Cardiac muscle cell (in vitro differentiated cells and primary cell): ENCODE data around the gene UGT3A1. TPM values are rescaled to one million over a fixed set of nuclear protein-coding genes. Genes with fewer than 3 reads are reported as not detected.
"Not testable (repeated sequence)": the region's sequence is repeated elsewhere in the genome, so short reads cannot be mapped to it uniquely, and the experiment has no call there.

Experiments
- DNase-seq, 2 donors: peaks; one replicate each; pipeline versions ENCODE4 v3.0.0 to v3.0.0-alpha.2; 2010 to 2017; ENCODE audit warnings: low read depth in 1 of 2, low spot score in 1 of 2
- H3K27ac ChIP-seq: fragments of 200-600 bp; sonication (generic); 2 replicates; pipeline ENCODE4 v1.5.1; 2016
- H3K27me3 ChIP-seq: fragments of 200-600 bp; sonication (generic); 2 replicates; pipeline ENCODE4 v1.6.0; 2016; ENCODE audit warnings: control low read depth
- H3K36me3 ChIP-seq: fragments of 200-600 bp; sonication (generic); 2 replicates; pipeline ENCODE4 v1.5.1; 2016; ENCODE audit warnings: control low read depth
- H3K4me1 ChIP-seq: fragments of 200-600 bp; sonication (generic); 2 replicates; pipeline ENCODE4 v1.8.1; 2017; ENCODE audit warnings: low read depth, mild to moderate bottlenecking, mixed run types
- H3K4me3 ChIP-seq: fragments of 200-600 bp; sonication (generic); 2 replicates; pipeline ENCODE4 v1.5.1; 2016; ENCODE audit warnings: mild to moderate bottlenecking
- H3K9me3 ChIP-seq: fragments of 200-600 bp; sonication (generic); 2 replicates; pipeline ENCODE4 v1.5.1; 2017; ENCODE audit warnings: low read depth, mild to moderate bottlenecking, control low read depth
- CTCF ChIP-seq: IDR thresholded peaks from 2 replicates; pipeline ENCODE4 v1.5.1; 2012; ENCODE audit warnings: low read depth, mild to moderate bottlenecking, low read length
- polyA plus RNA-seq: library from polyadenylated mRNA; unstranded; fragments of >200 nt; fragmentation: Nextera tagmentation; extraction: Ambion mirVana; gene quantifications from 2 replicates; pipeline ENCODE4 v1.2.1, GENCODE V29; 2016
- total RNA-seq: library from RNA; depleted of rRNA; stranded (reverse); fragments of >200 nt; gene quantifications from 2 replicates; pipeline ENCODE4 v1.2.3, GENCODE V29; 2016

UGT3A1 gene
- total and polyA plus RNA-seq, 2 experiments from 2014 or later, result 0.48 TPM; not detected in 1

- no peak for TF ChIP-seq CTCF
- Histone ChIP-seq H3K9me3 (no peaks in the 10 kb centered on the region), H3K4me3 (no peak overlapping the region), H3K27ac (no peak overlapping the region), H3K36me3 (no peaks in the 10 kb centered on the region), H3K27me3 (no peaks in the 10 kb centered on the region), H3K4me1 (no peaks in the 10 kb centered on the region)
- no peak for DNase-seq
Observed at GRCh38 chr5:36031223-36031622, 40.0 kb upstream of the UGT3A1 start.

GRCh38 chr5:36029914-36030313 is 38.7 kb upstream of the UGT3A1 start:
- no peaks in the 10 kb centered on the region for H3K27me3 ChIP-seq
- no peak overlapping the region for H3K27ac ChIP-seq
- TF ChIP-seq CTCF, result no peak
- no peaks in the 10 kb centered on the region for H3K4me1 ChIP-seq
- H3K36me3 ChIP-seq, result no peaks in the 10 kb centered on the region
- no peaks in the 10 kb centered on the region for H3K9me3 ChIP-seq
- no peak overlapping the region for H3K4me3 ChIP-seq
- no peak for DNase-seq

GRCh38 chr5:36028816-36029465 is 37.8 kb upstream of the UGT3A1 start:
- no peaks in the 10 kb centered on the region for H3K9me3 ChIP-seq
- H3K36me3 ChIP-seq, result no peaks in the 10 kb centered on the region
- H3K27me3 ChIP-seq, result no peaks in the 10 kb centered on the region

GRCh38 chr5:36027711-36028110 is 36.5 kb upstream of the UGT3A1 start:
- no peak for DNase-seq
- Histone ChIP-seq H3K27me3 (no peaks in the 10 kb centered on the region), H3K27ac (no peak overlapping the region), H3K4me3 (no peak overlapping the region), H3K36me3 (no peaks in the 10 kb centered on the region), H3K9me3 (no peaks in the 10 kb centered on the region), H3K4me1 (no peaks in the 10 kb centered on the region)
- TF ChIP-seq CTCF, result no peak

More at GRCh38 chr5:36028816-36029465, 37.8 kb upstream of the UGT3A1 start:
- H3K4me1 ChIP-seq, result no peaks in the 10 kb centered on the region
- no peak for DNase-seq
- H3K27ac ChIP-seq, result no peak overlapping the region
- no peak overlapping the region for H3K4me3 ChIP-seq
- no peak for TF ChIP-seq CTCF

GRCh38 chr5:36026706-36027465 is 35.7 kb upstream of the UGT3A1 start:
- DNase-seq, result no peak
- no peaks in the 10 kb centered on the region for H3K36me3 ChIP-seq
- H3K27ac ChIP-seq, result no peak overlapping the region
- H3K4me1 ChIP-seq, result no peaks in the 10 kb centered on the region
- no peaks in the 10 kb centered on the region for H3K9me3 ChIP-seq
- no peaks in the 10 kb centered on the region for H3K27me3 ChIP-seq
- no peak overlapping the region for H3K4me3 ChIP-seq
- TF ChIP-seq CTCF, result no peak

- H3K36me3 ChIP-seq, DNase-seq, H3K27me3 ChIP-seq, H3K27ac ChIP-seq, H3K9me3 ChIP-seq, H3K4me1 ChIP-seq, H3K4me3 ChIP-seq: not testable (repeated sequence)
Observed at GRCh38 chr5:36022246-36022645, 31.1 kb upstream of the UGT3A1 start.

- H3K4me3 ChIP-seq, DNase-seq, H3K36me3 ChIP-seq, H3K27me3 ChIP-seq, H3K4me1 ChIP-seq, H3K9me3 ChIP-seq, H3K27ac ChIP-seq: not testable (repeated sequence)
Observed at GRCh38 chr5:36019584-36019983, 28.4 kb upstream of the UGT3A1 start.
